ENCODE measurements around the gene GJB1. TPM values are rescaled to one million over a fixed set of nuclear protein-coding genes. Genes with fewer than 3 reads are reported as not detected.

Gene GJB1
- total and polyA plus RNA-seq, 2 of the 4 experiments (the other 2 are of a cell fraction): not detected

GRCh38 chrX:71250841-71251240, 27.8 kb downstream of the GJB1 start:
- intact Hi-C loops (cut with micrococcal nuclease) (loop anchor here (5.0 kb wide), 1 partner anchor 116 kb away; the partner anchor contains the start of gene TAF1), in situ Hi-C loops (cut with MboI; ENCODE audit: low sequenced_read_pairs) (no loop called here), dilution Hi-C loops (cut with HindIII; ENCODE audit: low sequenced_read_pairs, unreplicated experiment) (no loop called here)
- Histone ChIP-seq H2BK15ac (ENCODE audit: low read depth, low read length) (no peak overlapping the region), H3K4me3 (ENCODE audit: insufficient read depth, low read depth, low read length) (no peak overlapping the region), H4K5ac (ENCODE audit: low read depth, low read length) (no peak overlapping the region), H3K56ac (ENCODE audit: extremely low read depth, insufficient read depth, low read length) (no peak overlapping the region), H3K4ac (ENCODE audit: low read depth, low read length) (no peak overlapping the region), H2BK120ac (ENCODE audit: low read depth, low read length) (no peak overlapping the region), H2BK20ac (ENCODE audit: low read depth, low read length) (no peak overlapping the region), H4K8ac (ENCODE audit: low read depth in 2 of 2, low read length in 2 of 2) (no peak overlapping the region), H3K9me3 (ENCODE audit: control insufficient read depth, insufficient read depth, low read length) (no peaks in the 10 kb centered on the region), H2BK5ac (ENCODE audit: low read depth, low read length, poor library complexity, severe bottlenecking) (no peak overlapping the region), H2AK9ac (replicated peaks; ENCODE audit: low read depth, low read length, poor library complexity) (no peak overlapping the region), H3K27ac (ENCODE audit: insufficient read depth, low read length) (no peak overlapping the region), H4K20me1 (ENCODE audit: insufficient read depth, low read length) (no peaks in the 10 kb centered on the region), H3K23ac (ENCODE audit: low read depth, low read length) (no peak overlapping the region), H4K91ac (ENCODE audit: insufficient read depth, low read depth, low read length) (no peak overlapping the region), H3K9me1 (ENCODE audit: insufficient read depth, low read length) (0 out of 2 replicates have a peak, but pooled peaks cover 2% of the 10 kb centered on the region), H2AFZ (replicated peaks; ENCODE audit: low read length, poor library complexity) (no peak overlapping the region), H2AK5ac (ENCODE audit: low read depth, low read length) (no peak overlapping the region), H3K4me1 (ENCODE audit: control insufficient read depth, insufficient read depth, low read length) (peaks cover 5% of the 10 kb centered on the region), H3K27me3 (ENCODE audit: control insufficient read depth, insufficient read depth, low read length) (peaks cover 2% of the 10 kb centered on the region; the same call in 1 of the 2 replicates), H3K18ac (ENCODE audit: low read depth, low read length) (no peak overlapping the region), H3K79me1 (ENCODE audit: low read depth in 1 of 2, low read length in 2 of 2) (peaks cover 3 to 27% of the 10 kb centered on the region in 2 experiments), H3K36me3 (ENCODE audit: control insufficient read depth, insufficient read depth, low read length) (peaks cover 37% of the 10 kb centered on the region), H3K4me2 (ENCODE audit: low read depth, low read length) (no peak overlapping the region), H3K14ac (replicated peaks; ENCODE audit: low read depth, low read length) (no peak overlapping the region), H3K9ac (ENCODE audit: low read depth, low read length) (no peak overlapping the region)
- ATAC-seq (ENCODE audit: low read depth) (no peak), DNase-seq (no peak)
- ChIA-PET POLR2A (ENCODE audit: unreplicated experiment) (no interaction called here), CTCF (no interaction called here)
- TF ChIP-seq CTCF (conservative IDR thresholded peaks at IDR 0.05; ENCODE audit: low read depth, low read length): no peak
- TF ChIP-seq RFX5 (IDR thresholded peaks at IDR 0.05; ENCODE audit: low read depth, low read length): no peak
- no peak for TF ChIP-seq USF2 (IDR thresholded peaks at IDR 0.05; ENCODE audit: low read depth, low read length)
- no peak for TF ChIP-seq SMC3 (IDR thresholded peaks at IDR 0.05; ENCODE audit: low read depth, low read length)
- no peak for TF ChIP-seq MAZ (IDR thresholded peaks at IDR 0.05; ENCODE audit: borderline replicate concordance, low read depth, low read length)
- no peak for TF ChIP-seq FOS (IDR thresholded peaks at IDR 0.05; ENCODE audit: low read depth, low read length)
- TF ChIP-seq CEBPB (IDR thresholded peaks at IDR 0.05; ENCODE audit: low read depth, low read length): no peak
- TF ChIP-seq MAFK (IDR thresholded peaks at IDR 0.05; ENCODE audit: low read depth, low read length): no peak
- TF ChIP-seq CHD1 (IDR thresholded peaks at IDR 0.05; ENCODE audit: low read depth, low read length): no peak
- no peak for TF ChIP-seq MXI1 (IDR thresholded peaks at IDR 0.05; ENCODE audit: borderline replicate concordance, low read depth, low read length)
- no peak for TF ChIP-seq RCOR1 (IDR thresholded peaks at IDR 0.05; ENCODE audit: insufficient replicate concordance, low read length)
- no peak for TF ChIP-seq BHLHE40 (IDR thresholded peaks at IDR 0.05; ENCODE audit: low read depth, low read length)
- TF ChIP-seq ELK1 (IDR thresholded peaks at IDR 0.05; ENCODE audit: borderline replicate concordance, low read depth, low read length): no peak
- no peak for TF ChIP-seq RAD21 (IDR thresholded peaks at IDR 0.05; ENCODE audit: low read length)
- no peak for TF ChIP-seq NFE2L2 (IDR thresholded peaks at IDR 0.05; ENCODE audit: low read depth, low read length)
- TF ChIP-seq POLR2A (IDR thresholded peaks at IDR 0.05; ENCODE audit: low read depth, low read length): no peak
- BruUV-seq (replicated peaks): no TSS peak
- no CpG with 5 or more reads among the region's 9 CpGs for WGBS, 2 experiments (ENCODE audit: extremely low coverage in 2 of 2, insufficient read length in 1 of 2)

All from IMR-90 (cell line).